ENCODE data around the gene DSTYK.
A peak's percentile ranks its signal among the peaks of the same experiment; 100 is the strongest.

The DSTYK gene

DNA sequence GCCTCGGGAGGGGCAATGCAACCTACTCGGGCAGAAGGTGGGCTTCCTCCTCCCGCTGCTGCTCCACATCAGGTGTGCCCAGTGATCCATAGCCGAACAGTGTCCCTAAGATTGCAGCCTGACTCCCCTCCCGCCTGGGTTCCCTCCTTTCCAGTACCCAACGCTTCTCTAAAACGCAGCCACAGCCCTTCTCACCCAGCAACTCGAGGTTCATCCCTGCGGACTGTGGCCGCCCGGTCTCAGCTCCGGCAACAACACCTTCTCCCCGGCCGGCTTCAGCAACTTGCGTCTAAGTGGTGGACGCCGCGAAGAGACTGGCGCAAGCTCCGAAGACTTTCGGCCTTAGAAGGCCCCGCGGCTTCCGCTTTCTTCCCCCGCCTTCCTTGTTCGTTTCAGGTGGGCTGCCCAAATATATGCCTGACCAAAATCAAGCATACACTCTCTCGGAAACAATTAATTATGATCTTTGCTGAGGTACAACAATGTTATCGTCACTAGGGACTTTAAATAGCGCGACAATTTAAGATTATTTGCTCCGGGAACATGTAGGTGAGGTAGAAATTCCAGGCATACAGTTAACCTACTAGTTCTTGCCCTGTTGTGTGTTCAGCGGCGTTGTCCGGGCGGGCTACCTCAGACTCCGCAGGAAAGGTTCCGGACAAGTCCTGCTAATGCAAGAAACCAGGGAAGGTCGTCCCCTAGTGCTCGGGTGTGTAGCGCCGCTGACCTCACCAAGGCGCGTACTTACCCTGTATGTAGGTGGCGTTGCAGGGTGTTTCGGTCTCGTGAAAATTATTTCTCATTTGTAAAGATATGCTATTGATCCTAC, 89.6 kb downstream of the DSTYK start, which contains the start of gene RBBP5 (continued):
- TF ChIP-seq GLI4 (tag by site-specific recombination; IDR thresholded peaks at IDR 0.05) (peak; percentile 97), ZFHX2 (tag by site-specific recombination; conservative IDR thresholded peaks at IDR 0.05) (peak; percentile 83), HOXA7 (CRISPR knock-in tag; IDR thresholded peaks at IDR 0.05; ENCODE audit: borderline replicate concordance) (no peak), ZNF174 (tag by site-specific recombination; IDR thresholded peaks at IDR 0.05) (no peak), ZNF658 (tag by site-specific recombination; IDR thresholded peaks at IDR 0.05) (no peak), FEZF1 (tag by site-specific recombination; IDR thresholded peaks at IDR 0.05) (peak; percentile 44; the same call in 1 of the 2 replicates), ZNF701 (tag by site-specific recombination; IDR thresholded peaks at IDR 0.05) (no peak), ZNF175 (tag by site-specific recombination; IDR thresholded peaks at IDR 0.05) (no peak), ZNF707 (tag by site-specific recombination; IDR thresholded peaks at IDR 0.05) (no peak), ZNF16 (tag by site-specific recombination; IDR thresholded peaks at IDR 0.05; ENCODE audit: low read depth) (no peak; the same call in 1 of the 2 replicates), ZEB2 (tag by site-specific recombination; IDR thresholded peaks at IDR 0.05) (peak; percentile 94), ZNF660 (tag by site-specific recombination; IDR thresholded peaks at IDR 0.05) (peak; percentile 100), ZNF600 (tag by site-specific recombination; IDR thresholded peaks at IDR 0.05) (peak; percentile 56), ZNF501 (tag by site-specific recombination; IDR thresholded peaks at IDR 0.05) (peak; percentile 99), KLF1 (tag by site-specific recombination; IDR thresholded peaks at IDR 0.05) (no peak; the same call in 1 of the 2 replicates), ZNF366 (tag by site-specific recombination; conservative IDR thresholded peaks at IDR 0.05) (peak; percentile 58; the same call in 1 of the 2 replicates), ZXDB (tag by site-specific recombination; IDR thresholded peaks at IDR 0.05) (peak; percentile 98), ZNF221 (tag by site-specific recombination; IDR thresholded peaks at IDR 0.05; ENCODE audit: borderline replicate concordance) (no peak), ZNF623 (tag by site-specific recombination; IDR thresholded peaks at IDR 0.05) (peak; percentile 59), ZBTB21 (tag by site-specific recombination; IDR thresholded peaks at IDR 0.05) (peak; percentile 91), KLF8 (tag by site-specific recombination; IDR thresholded peaks at IDR 0.05) (peak; percentile 98), ZNF776 (tag by site-specific recombination; IDR thresholded peaks at IDR 0.05; ENCODE audit: borderline replicate concordance) (no peak), ZBTB1 (tag by site-specific recombination; IDR thresholded peaks at IDR 0.05) (no peak), ZNF544 (tag by site-specific recombination; IDR thresholded peaks at IDR 0.05) (no peak), GLI2 (tag by site-specific recombination; IDR thresholded peaks at IDR 0.05; ENCODE audit: borderline replicate concordance, low read depth) (peak; percentile 64; the same call in 1 of the 2 replicates), MEIS1 (CRISPR knock-in tag; IDR thresholded peaks at IDR 0.05; ENCODE audit: borderline replicate concordance) (no peak), WT1 (tag by site-specific recombination; IDR thresholded peaks at IDR 0.05) (peak; percentile 51; the same call in 1 of the 2 replicates)
- TF ChIP-seq, protein P1, sequence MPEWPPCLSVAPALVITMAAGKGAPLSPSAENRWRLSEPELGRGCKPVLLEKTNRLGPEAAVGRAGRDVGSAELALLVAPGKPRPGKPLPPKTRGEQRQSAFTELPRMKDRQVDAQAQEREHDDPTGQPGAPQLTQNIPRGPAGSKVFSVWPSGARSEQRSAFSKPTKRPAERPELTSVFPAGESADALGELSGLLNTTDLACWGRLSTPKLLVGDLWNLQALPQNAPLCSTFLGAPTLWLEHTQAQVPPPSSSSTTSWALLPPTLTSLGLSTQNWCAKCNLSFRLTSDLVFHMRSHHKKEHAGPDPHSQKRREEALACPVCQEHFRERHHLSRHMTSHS (tag by site-specific recombination; IDR thresholded peaks at IDR 0.05), result 0 out of 2 replicates have a peak, but pooled peaks have one; percentile 63
- TF ChIP-seq, protein P2, sequence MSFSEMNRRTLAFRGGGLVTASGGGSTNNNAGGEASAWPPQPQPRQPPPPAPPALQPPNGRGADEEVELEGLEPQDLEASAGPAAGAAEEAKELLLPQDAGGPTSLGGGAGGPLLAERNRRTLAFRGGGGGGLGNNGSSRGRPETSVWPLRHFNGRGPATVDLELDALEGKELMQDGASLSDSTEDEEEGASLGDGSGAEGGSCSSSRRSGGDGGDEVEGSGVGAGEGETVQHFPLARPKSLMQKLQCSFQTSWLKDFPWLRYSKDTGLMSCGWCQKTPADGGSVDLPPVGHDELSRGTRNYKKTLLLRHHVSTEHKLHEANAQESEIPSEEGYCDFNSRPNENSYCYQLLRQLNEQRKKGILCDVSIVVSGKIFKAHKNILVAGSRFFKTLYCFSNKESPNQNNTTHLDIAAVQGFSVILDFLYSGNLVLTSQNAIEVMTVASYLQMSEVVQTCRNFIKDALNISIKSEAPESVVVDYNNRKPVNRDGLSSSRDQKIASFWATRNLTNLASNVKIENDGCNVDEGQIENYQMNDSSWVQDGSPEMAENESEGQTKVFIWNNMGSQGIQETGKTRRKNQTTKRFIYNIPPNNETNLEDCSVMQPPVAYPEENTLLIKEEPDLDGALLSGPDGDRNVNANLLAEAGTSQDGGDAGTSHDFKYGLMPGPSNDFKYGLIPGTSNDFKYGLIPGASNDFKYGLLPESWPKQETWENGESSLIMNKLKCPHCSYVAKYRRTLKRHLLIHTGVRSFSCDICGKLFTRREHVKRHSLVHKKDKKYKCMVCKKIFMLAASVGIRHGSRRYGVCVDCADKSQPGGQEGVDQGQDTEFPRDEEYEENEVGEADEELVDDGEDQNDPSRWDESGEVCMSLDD (tag by site-specific recombination; IDR thresholded peaks at IDR 0.05), result peak; percentile 41; the same call in 1 of the 2 replicates
- TF ChIP-seq, protein P3, sequence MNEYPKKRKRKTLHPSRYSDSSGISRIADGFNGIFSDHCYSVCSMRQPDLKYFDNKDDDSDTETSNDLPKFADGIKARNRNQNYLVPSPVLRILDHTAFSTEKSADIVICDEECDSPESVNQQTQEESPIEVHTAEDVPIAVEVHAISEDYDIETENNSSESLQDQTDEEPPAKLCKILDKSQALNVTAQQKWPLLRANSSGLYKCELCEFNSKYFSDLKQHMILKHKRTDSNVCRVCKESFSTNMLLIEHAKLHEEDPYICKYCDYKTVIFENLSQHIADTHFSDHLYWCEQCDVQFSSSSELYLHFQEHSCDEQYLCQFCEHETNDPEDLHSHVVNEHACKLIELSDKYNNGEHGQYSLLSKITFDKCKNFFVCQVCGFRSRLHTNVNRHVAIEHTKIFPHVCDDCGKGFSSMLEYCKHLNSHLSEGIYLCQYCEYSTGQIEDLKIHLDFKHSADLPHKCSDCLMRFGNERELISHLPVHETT (tag by site-specific recombination; IDR thresholded peaks at IDR 0.05), result peak; percentile 100
- TF ChIP-seq, protein P4, sequence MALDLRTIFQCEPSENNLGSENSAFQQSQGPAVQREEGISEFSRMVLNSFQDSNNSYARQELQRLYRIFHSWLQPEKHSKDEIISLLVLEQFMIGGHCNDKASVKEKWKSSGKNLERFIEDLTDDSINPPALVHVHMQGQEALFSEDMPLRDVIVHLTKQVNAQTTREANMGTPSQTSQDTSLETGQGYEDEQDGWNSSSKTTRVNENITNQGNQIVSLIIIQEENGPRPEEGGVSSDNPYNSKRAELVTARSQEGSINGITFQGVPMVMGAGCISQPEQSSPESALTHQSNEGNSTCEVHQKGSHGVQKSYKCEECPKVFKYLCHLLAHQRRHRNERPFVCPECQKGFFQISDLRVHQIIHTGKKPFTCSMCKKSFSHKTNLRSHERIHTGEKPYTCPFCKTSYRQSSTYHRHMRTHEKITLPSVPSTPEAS (tag by site-specific recombination; IDR thresholded peaks at IDR 0.05), result peak; percentile 85
- TF ChIP-seq, protein P5, sequence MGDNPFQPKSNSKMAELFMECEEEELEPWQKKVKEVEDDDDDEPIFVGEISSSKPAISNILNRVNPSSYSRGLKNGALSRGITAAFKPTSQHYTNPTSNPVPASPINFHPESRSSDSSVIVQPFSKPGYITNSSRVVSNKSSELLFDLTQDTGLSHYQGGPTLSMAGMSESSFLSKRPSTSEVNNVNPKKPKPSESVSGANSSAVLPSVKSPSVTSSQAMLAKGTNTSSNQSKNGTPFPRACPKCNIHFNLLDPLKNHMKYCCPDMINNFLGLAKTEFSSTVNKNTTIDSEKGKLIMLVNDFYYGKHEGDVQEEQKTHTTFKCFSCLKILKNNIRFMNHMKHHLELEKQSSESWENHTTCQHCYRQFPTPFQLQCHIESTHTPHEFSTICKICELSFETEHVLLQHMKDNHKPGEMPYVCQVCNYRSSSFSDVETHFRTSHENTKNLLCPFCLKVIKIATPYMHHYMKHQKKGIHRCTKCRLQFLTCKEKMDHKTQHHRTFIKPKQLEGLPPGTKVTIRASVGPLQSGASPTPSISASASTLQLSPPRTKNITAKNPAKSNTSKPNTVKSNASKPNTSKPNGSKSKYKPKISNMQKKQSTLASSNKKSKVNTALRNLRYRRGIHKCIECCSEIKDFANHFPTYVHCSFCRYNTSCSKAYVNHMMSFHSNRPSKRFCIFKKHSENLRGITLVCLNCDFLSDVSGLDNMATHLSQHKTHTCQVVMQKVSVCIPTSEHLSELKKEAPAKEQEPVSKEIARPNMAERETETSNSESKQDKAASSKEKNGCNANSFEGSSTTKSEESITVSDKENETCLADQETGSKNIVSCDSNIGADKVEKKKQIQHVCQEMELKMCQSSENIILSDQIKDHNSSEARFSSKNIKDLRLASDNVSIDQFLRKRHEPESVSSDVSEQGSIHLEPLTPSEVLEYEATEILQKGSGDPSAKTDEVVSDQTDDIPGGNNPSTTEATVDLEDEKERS (tag by site-specific recombination; IDR thresholded peaks at IDR 0.05), result peak; percentile 80; the same call in 1 of the 2 replicates

All from HEK293 (cell line).